HepG2 (cell line): ENCODE measurements around the gene COL26A1. TPM values are rescaled to one million over a fixed set of nuclear protein-coding genes. Genes with fewer than 3 reads are reported as not detected.
A peak's percentile ranks its signal among the peaks of the same experiment; 100 is the strongest.

ENCODE experiments used
- ATAC-seq: fragments of 200-7000 bp; cut with Tn5 transposase; 3 replicates; pipeline ENCODE4 v1.9.1; 2020; ENCODE audit warnings: mild to moderate bottlenecking, moderate library complexity
- BruUV-seq: library from RNA; stranded (reverse); fragments of 400-500 nt; replicated peaks from 2 replicates; lab custom pipeline; 2021; lab: Mats Ljungman, UMichigan
- CTCF ChIA-PET: fragments of 300-600 bp; formaldehyde crosslinking; extraction: SDS; loops from one replicate; lab custom pipeline; 2021; ENCODE audit warnings: low total read pairs, inconsistent platforms, low intra/inter-chr PET ratio; lab: Yijun Ruan, JAX
- POLR2A ChIA-PET: fragments of 350-600 bp; sonication (Branson Sonifier 250); formaldehyde crosslinking; loops from one replicate; lab custom pipeline; 2020; ENCODE audit warnings: antibody characterized with exemption, inconsistent platforms; lab: Yijun Ruan, JAX
- DNase-seq: peaks from one replicate; pipeline ENCODE4 v3.0.0-alpha.2; 2015; ENCODE audit warnings: low spot score
- FAIRE-seq: peaks from 3 replicates; lab custom pipeline; 2011; peaks lifted over from hg19 to GRCh38; lab: Jason Lieb, UNC
- H2AFZ ChIP-seq: one replicate; pipeline ENCODE4 v1.6.1; 2011; ENCODE audit warnings: low read length, inconsistent platforms
- H3K27ac ChIP-seq: fragments of 300-600 bp; 3 replicates; pipeline ENCODE4 v1.8.0; 2011; ENCODE audit warnings: mixed run types, mild to moderate bottlenecking, mixed read lengths, low read length, inconsistent platforms; ENCODE audit not compliant: insufficient read depth; ENCODE audit errors: extremely low read length
- H3K27me3 ChIP-seq, 2 experiments: fragments of 200-600 bp in 1 of 2; 2 replicates in 1 of 2; 3 replicates in 1 of 2; pipeline versions ENCODE4 v1.6.0 to v1.8.0; 2011; ENCODE audit warnings: low read length in 2 of 2, mild to moderate bottlenecking in 2 of 2, moderate library complexity in 2 of 2, inconsistent platforms in 1 of 2; ENCODE audit not compliant: insufficient read depth in 2 of 2, control insufficient read depth in 1 of 2
- H3K36me3 ChIP-seq, 2 experiments: fragments of 200-600 bp in 1 of 2; replicated peaks in 1 of 2; 2 replicates in 1 of 2; 3 replicates in 1 of 2; pipeline versions ENCODE4 v1.5.1 to v1.8.0; 2011; ENCODE audit warnings: low read length in 2 of 2, inconsistent platforms in 1 of 2; ENCODE audit not compliant: insufficient read depth in 2 of 2, control insufficient read depth in 1 of 2
- H3K4me1 ChIP-seq: 2 replicates; pipeline ENCODE4 v1.5.1; 2012; ENCODE audit warnings: low read length, inconsistent platforms; ENCODE audit not compliant: insufficient read depth
- H3K4me2 ChIP-seq: 2 replicates; pipeline ENCODE4 v1.6.0; 2011; ENCODE audit warnings: low read depth, low read length, inconsistent platforms
- H3K4me3 ChIP-seq, 3 experiments: fragments of 200-600 bp in 1 of 3; sonication (generic), shearing (Covaris generic) in 1 of 3; replicated peaks in 1 of 3; 2 replicates each; pipeline ENCODE4 v1.5.1; 2011 to 2016; ENCODE audit warnings: low read length in 3 of 3, inconsistent platforms in 2 of 3, low read depth in 2 of 3, mild to moderate bottlenecking in 2 of 3, control low read depth in 1 of 3, mixed read lengths in 1 of 3; ENCODE audit not compliant: insufficient read depth in 1 of 3
- H3K79me2 ChIP-seq: one replicate; pipeline ENCODE4 v1.6.1; 2011; ENCODE audit warnings: low read length, inconsistent platforms; ENCODE audit not compliant: insufficient read depth
- H3K9ac ChIP-seq: 2 replicates; pipeline ENCODE4 v1.6.0; 2011; ENCODE audit warnings: mild to moderate bottlenecking, low read depth, low read length, inconsistent platforms; ENCODE audit not compliant: insufficient read depth
- H3K9me3 ChIP-seq: 2 replicates; pipeline ENCODE4 v1.5.1; 2012; ENCODE audit warnings: mild to moderate bottlenecking, low read length
- H4K20me1 ChIP-seq: 2 replicates; pipeline ENCODE4 v1.6.0; 2011; ENCODE audit warnings: inconsistent platforms, mild to moderate bottlenecking, low read length, moderate library complexity; ENCODE audit not compliant: insufficient read depth
- MNT ChIP-seq: fragments of 450-650 bp; IDR thresholded peaks from 2 replicates; pipeline ENCODE4 v1.6.1; 2016
- TSC22D2 ChIP-seq: sonication (generic); formaldehyde crosslinking; IDR thresholded peaks from 2 replicates; pipeline ENCODE4 v1.5.1; 2020; ENCODE audit warnings: missing genetic modification reagents, mild to moderate bottlenecking, borderline replicate concordance
- ZNF180 ChIP-seq: sonication (generic); formaldehyde crosslinking; IDR thresholded peaks from 2 replicates; pipeline ENCODE4 v1.4.0; 2020; ENCODE audit warnings: low read depth, missing genetic modification reagents, borderline replicate concordance
- ZNF280D ChIP-seq: sonication (generic); formaldehyde crosslinking; IDR thresholded peaks from 2 replicates; pipeline ENCODE4 v1.5.1; 2020; ENCODE audit warnings: mild to moderate bottlenecking, missing genetic modification reagents
- ZNF619 ChIP-seq: sonication (generic); formaldehyde crosslinking; IDR thresholded peaks from 2 replicates; pipeline ENCODE4 v1.4.0; 2020; ENCODE audit warnings: mild to moderate bottlenecking, missing genetic modification reagents
- WGBS: methylation state at CpG from one replicate; pipeline ENCODE4 v1.1.6; 2017; ENCODE audit warnings: low lambda C conversion rate; 5-methylcytosine and 5-hydroxymethylcytosine counted together
- in situ Hi-C: cut with HindIII; loops from 2 replicates; pipeline ENCODE4 v1.10.0; 2017; ENCODE audit warnings: low pct_unique_long_range_greater_than_20kb; ENCODE audit not compliant: extremely low pct_ligation_motif_present
- intact Hi-C: fragments of 100-400 bp; cut with micrococcal nuclease; formaldehyde crosslinking; loops from one replicate; pipeline ENCODE4 v1.10.0; 2022; ENCODE audit not compliant: unreplicated experiment
- polyA plus RNA-seq, 8 experiments: library from polyadenylated mRNA; depleted of rRNA in 3 of 8; stranded (reverse) in 7 of 8; unstranded in 1 of 8; fragments of >200 nt; fragmentation: Illumina TruSeq in 4 of 8; extraction: Trizol in 4 of 8; gene quantifications; 2 replicates each; pipeline versions ENCODE4 v1.2.1 to v1.2.3, GENCODE V29; 2011 to 2016; ENCODE audit warnings: low read depth in 4 of 8, missing spikeins in 1 of 8, mixed read lengths in 1 of 8; ENCODE audit not compliant: insufficient read depth in 1 of 8
- total RNA-seq, 5 experiments: library from RNA; depleted of rRNA; stranded (reverse); fragments of >200 nt; fragmentation: Illumina TruSeq; extraction: Trizol; gene quantifications; 2 replicates each; pipeline ENCODE4 v1.2.3, GENCODE V29; 2016; ENCODE audit warnings: low read depth in 1 of 5
- TF ChIP-seq, protein P1 (sequence below): sonication (generic); formaldehyde crosslinking; IDR thresholded peaks from 2 replicates; pipeline ENCODE4 v1.8.0; 2022; ENCODE audit warnings: mild to moderate bottlenecking, missing genetic modification reagents, borderline replicate concordance

The COL26A1 gene
- total and polyA plus RNA-seq, 2 of the 13 experiments (the other 11 are each of a cell fraction or from before 2014, with no cell fraction given): 7.8 to 9.2 TPM

DNA sequence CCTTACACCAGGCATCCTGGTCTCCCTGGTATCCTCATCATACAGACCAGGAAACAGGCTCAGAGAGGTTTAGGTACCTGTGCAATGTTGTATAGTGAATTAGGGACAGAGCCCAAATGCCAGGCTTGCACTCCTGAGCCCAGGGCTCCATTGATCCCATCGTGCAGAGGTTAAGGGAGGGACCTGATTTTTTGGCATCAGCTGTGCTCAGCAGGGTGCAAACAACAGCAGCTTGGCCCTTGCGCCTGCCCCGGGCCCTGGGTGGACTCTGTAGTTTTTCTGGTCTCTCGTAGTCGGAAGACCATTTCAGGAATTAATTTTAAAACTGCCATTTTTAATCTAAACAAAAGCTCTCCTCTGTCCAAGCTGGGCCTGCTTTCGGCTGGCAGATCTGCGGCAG is 79.2 kb downstream of the COL26A1 start (continued):
- no peak for TF ChIP-seq ZNF180 (CRISPR knock-in tag)
- no peak for TF ChIP-seq ZNF280D (CRISPR knock-in tag)

DNA sequence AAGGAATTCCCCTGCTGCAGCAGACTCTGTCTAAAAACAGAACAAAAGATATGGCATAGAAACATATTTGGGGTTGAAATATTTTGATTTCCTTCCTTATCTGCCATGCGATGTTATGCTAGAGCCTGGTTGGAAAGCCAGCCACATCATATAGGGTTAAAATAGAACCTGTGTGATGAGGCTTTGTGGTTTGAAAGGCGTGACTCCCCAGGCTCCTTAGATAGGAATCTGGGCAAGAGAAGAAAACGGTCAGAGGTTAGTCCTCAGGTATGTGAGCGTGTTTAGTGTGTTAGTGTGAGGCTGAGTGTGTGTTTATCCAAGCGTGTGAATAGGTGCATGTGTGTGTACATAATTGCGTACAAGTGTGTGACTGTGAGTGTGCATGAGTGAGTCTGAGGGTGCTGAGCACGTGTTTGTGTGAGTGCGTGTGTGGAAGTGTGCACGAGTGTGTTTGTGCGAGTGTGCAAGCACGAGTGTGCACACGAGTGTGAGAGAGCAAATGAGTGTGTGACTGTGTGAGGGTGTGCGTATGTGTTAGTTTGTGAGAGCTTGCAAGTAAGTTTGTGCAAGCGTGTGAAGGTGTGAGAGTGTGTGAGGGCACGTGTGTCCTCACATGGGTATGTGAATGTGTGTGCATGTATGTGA is 79.9 kb downstream of the COL26A1 start:
- intact Hi-C loops (no loop called here), in situ Hi-C loops (no loop called here)
- DNase-seq (no peak), FAIRE-seq (no peak), ATAC-seq (no peak)
- no peaks in the 10 kb centered on the region for H3K79me2 ChIP-seq
- CTCF ChIA-PET: no interaction called here
- WGBS: 63% methylated on average over 15 of the region's 15 CpGs
- no peak overlapping the region for H3K27ac ChIP-seq
- no peaks in the 10 kb centered on the region for H4K20me1 ChIP-seq
- no peaks in the 10 kb centered on the region for H3K4me1 ChIP-seq
- TF ChIP-seq TSC22D2 (CRISPR knock-in tag) (no peak), MNT (peak; percentile 58), ZNF619 (CRISPR knock-in tag) (no peak)
- TF ChIP-seq, protein P1, sequence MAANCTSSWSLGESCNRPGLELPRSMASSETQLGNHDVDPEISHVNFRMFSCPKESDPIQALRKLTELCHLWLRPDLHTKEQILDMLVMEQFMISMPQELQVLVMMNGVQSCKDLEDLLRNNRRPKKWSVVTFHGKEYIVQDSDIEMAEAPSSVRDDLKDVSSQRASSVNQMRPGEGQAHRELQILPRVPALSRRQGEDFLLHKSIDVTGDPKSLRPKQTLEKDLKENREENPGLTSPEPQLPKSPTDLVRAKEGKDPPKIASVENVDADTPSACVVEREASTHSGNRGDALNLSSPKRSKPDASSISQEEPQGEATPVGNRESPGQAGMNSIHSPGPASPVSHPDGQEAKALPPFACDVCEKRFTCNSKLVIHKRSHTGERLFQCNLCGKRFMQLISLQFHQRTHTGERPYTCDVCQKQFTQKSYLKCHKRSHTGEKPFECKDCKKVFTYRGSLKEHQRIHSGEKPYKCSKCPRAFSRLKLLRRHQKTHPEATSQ (CRISPR knock-in tag): no peak
- no TSS peak for BruUV-seq
- no peaks in the 10 kb centered on the region for H3K36me3 ChIP-seq
- H3K4me3 ChIP-seq: no peak overlapping the region
- POLR2A ChIA-PET: no interaction called here
- H3K27me3 ChIP-seq: no peaks in the 10 kb centered on the region
- H3K4me2 ChIP-seq: no peak overlapping the region
- no peak overlapping the region for H2AFZ ChIP-seq
- H3K9me3 ChIP-seq: no peaks in the 10 kb centered on the region
- no peak overlapping the region for H3K9ac ChIP-seq
